Measurements from ENCODE around the gene KCNB1. TPM values are rescaled to one million over a fixed set of nuclear protein-coding genes. Genes with fewer than 3 reads are reported as not detected.

Gene KCNB1
- total RNA-seq, 2 experiments from 2014 or later, result not detected

- DNase-seq (no peak), ATAC-seq (no peak)
- ChIA-PET POLR2A (no interaction called here), CTCF (interaction anchor here (0.7 to 2.5 kb wide), 4 partner anchors 10 to 195 kb away, joined by 3 to 12 read pairs (median 4); no protein-coding TSS in a partner anchor)
- peaks cover 6% of the 10 kb centered on the region for H3K27me3 Mint-ChIP-seq
- intact Hi-C loops (cut with DNase I, micrococcal nuclease), result no loop called here
- H3K4me1 Mint-ChIP-seq, result no peaks in the 10 kb centered on the region
- H3K9me3 Mint-ChIP-seq (ENCODE audit: low read depth), result no peaks in the 10 kb centered on the region
- H3K27ac Mint-ChIP-seq, result no peak overlapping the region
- H3K36me3 Mint-ChIP-seq (ENCODE audit: low read depth), result no peaks in the 10 kb centered on the region
- H3K4me3 Mint-ChIP-seq, result no peak overlapping the region
Measured at GRCh38 chr20:49346682-49347081, 135.8 kb downstream of the KCNB1 start.

- H3K36me3 Mint-ChIP-seq (ENCODE audit: low read depth), result no peaks in the 10 kb centered on the region
- DNase-seq (no peak), ATAC-seq (no peak)
- intact Hi-C loops (cut with DNase I, micrococcal nuclease), result no loop called here
- ChIA-PET POLR2A (no interaction called here), CTCF (interaction anchor here (0.6 to 2.5 kb wide), 4 partner anchors 11 to 215 kb away, joined by 3 to 12 read pairs (median 6); no protein-coding TSS in a partner anchor)
- no peaks in the 10 kb centered on the region for H3K9me3 Mint-ChIP-seq (ENCODE audit: low read depth)
- no peaks in the 10 kb centered on the region for H3K4me1 Mint-ChIP-seq
- H3K4me3 Mint-ChIP-seq, result no peak overlapping the region
- peaks cover 6% of the 10 kb centered on the region for H3K27me3 Mint-ChIP-seq
- H3K27ac Mint-ChIP-seq, result no peak overlapping the region
Measured at GRCh38 chr20:49345524-49345923, 136.9 kb downstream of the KCNB1 start.

GRCh38 chr20:49344975-49345374, 137.5 kb downstream of the KCNB1 start:
- H3K4me3 Mint-ChIP-seq, result no peak overlapping the region
- intact Hi-C loops (cut with DNase I, micrococcal nuclease), result no loop called here
- DNase-seq (no peak), ATAC-seq (no peak)
- ChIA-PET POLR2A (no interaction called here), CTCF (interaction anchor here (2.3 to 2.5 kb wide), 2 partner anchors 10 kb away, joined by 9 to 12 read pairs; no protein-coding TSS in a partner anchor)
- H3K36me3 Mint-ChIP-seq (ENCODE audit: low read depth), result no peaks in the 10 kb centered on the region
- no peak overlapping the region for H3K27ac Mint-ChIP-seq
- peaks cover 6% of the 10 kb centered on the region for H3K27me3 Mint-ChIP-seq
- no peaks in the 10 kb centered on the region for H3K9me3 Mint-ChIP-seq (ENCODE audit: low read depth)
- no peaks in the 10 kb centered on the region for H3K4me1 Mint-ChIP-seq

GRCh38 chr20:49344140-49344539, 138.3 kb downstream of the KCNB1 start:
- no peak for ATAC-seq
- Mint-ChIP-seq H3K4me1 (no peaks in the 10 kb centered on the region), H3K4me3 (no peak overlapping the region), H3K27me3 (peaks cover 6% of the 10 kb centered on the region), H3K36me3 (ENCODE audit: low read depth) (no peaks in the 10 kb centered on the region), H3K9me3 (ENCODE audit: low read depth) (no peaks in the 10 kb centered on the region), H3K27ac (no peak overlapping the region)
- ChIA-PET CTCF (interaction anchor here (0.6 to 2.3 kb wide), 6 partner anchors 9 to 216 kb away, joined by 3 to 9 read pairs (median 4); no protein-coding TSS in a partner anchor), POLR2A (no interaction called here)
- intact Hi-C loops (cut with DNase I, micrococcal nuclease), result no loop called here
- DNase-seq, result no peak

- intact Hi-C loops (cut with DNase I, micrococcal nuclease), result no loop called here
- no peak overlapping the region for H3K4me3 Mint-ChIP-seq
- H3K36me3 Mint-ChIP-seq (ENCODE audit: low read depth), result no peaks in the 10 kb centered on the region
- ChIA-PET CTCF (interaction anchor here (0.9 to 2.3 kb wide), 4 partner anchors 9 to 42 kb away, joined by 3 to 9 read pairs (median 4); no protein-coding TSS in a partner anchor), POLR2A (no interaction called here)
- H3K9me3 Mint-ChIP-seq (ENCODE audit: low read depth), result no peaks in the 10 kb centered on the region
- H3K27me3 Mint-ChIP-seq, result peaks cover 6% of the 10 kb centered on the region
- H3K27ac Mint-ChIP-seq, result no peak overlapping the region
- H3K4me1 Mint-ChIP-seq, result no peaks in the 10 kb centered on the region
- ATAC-seq (no peak), DNase-seq (no peak)
Measured at GRCh38 chr20:49343246-49343645, 139.2 kb downstream of the KCNB1 start.

GRCh38 chr20:49340161-49340966, 142.1 kb downstream of the KCNB1 start:
- H3K4me1 Mint-ChIP-seq, result no peaks in the 10 kb centered on the region
- H3K9me3 Mint-ChIP-seq (ENCODE audit: low read depth), result no peaks in the 10 kb centered on the region
- peaks cover 6% of the 10 kb centered on the region for H3K27me3 Mint-ChIP-seq
- ChIA-PET POLR2A (no interaction called here), CTCF (interaction anchor here (0.8 to 1.5 kb wide), 3 partner anchors 44 to 193 kb away, joined by 3 to 4 read pairs (median 4); no protein-coding TSS in a partner anchor)
- no peak overlapping the region for H3K4me3 Mint-ChIP-seq
- DNase-seq, result no peak
- intact Hi-C loops (cut with DNase I, micrococcal nuclease), result no loop called here
- no peak overlapping the region for H3K27ac Mint-ChIP-seq
- no peaks in the 10 kb centered on the region for H3K36me3 Mint-ChIP-seq (ENCODE audit: low read depth)
- no peak for ATAC-seq

- CTCF ChIA-PET, result interaction anchor here (1.1 to 1.5 kb wide), 2 partner anchors 146 to 194 kb away, joined by 3 to 4 read pairs; no protein-coding TSS in a partner anchor
- intact Hi-C loops (cut with DNase I, micrococcal nuclease), result loop anchor here (10.0 kb wide), 2 partner anchors 506 to 586 kb away; no protein-coding TSS in a partner anchor
- Mint-ChIP-seq H3K4me3 (no peak overlapping the region), H3K4me1 (no peaks in the 10 kb centered on the region), H3K36me3 (ENCODE audit: low read depth) (no peaks in the 10 kb centered on the region), H3K27ac (no peak overlapping the region), H3K9me3 (ENCODE audit: low read depth) (no peaks in the 10 kb centered on the region), H3K27me3 (peaks cover 6% of the 10 kb centered on the region)
- DNase-seq (no peak), ATAC-seq (no peak)
- POLR2A ChIA-PET, result no interaction called here
Measured at GRCh38 chr20:49339123-49339522, 143.3 kb downstream of the KCNB1 start.

- DNase-seq, result no peak
- ChIA-PET CTCF (no interaction called here), POLR2A (interaction anchor here (0.5 kb wide), 1 partner anchor 179 kb away, joined by 4 read pairs; no protein-coding TSS in a partner anchor)
- Mint-ChIP-seq H3K4me3 (no peak overlapping the region), H3K27ac (no peak overlapping the region), H3K27me3 (peaks cover 5% of the 10 kb centered on the region), H3K36me3 (ENCODE audit: low read depth) (no peaks in the 10 kb centered on the region), H3K4me1 (no peaks in the 10 kb centered on the region), H3K9me3 (ENCODE audit: low read depth) (no peaks in the 10 kb centered on the region)
- no peak for ATAC-seq
- intact Hi-C loops (cut with DNase I, micrococcal nuclease), result loop anchor here (10.0 kb wide), 2 partner anchors 507 to 587 kb away; no protein-coding TSS in a partner anchor
Measured at GRCh38 chr20:49338061-49338460, 144.4 kb downstream of the KCNB1 start.

- H3K9me3 Mint-ChIP-seq (ENCODE audit: low read depth), result no peaks in the 10 kb centered on the region
- H3K27me3 Mint-ChIP-seq, result peaks cover 10% of the 10 kb centered on the region
- CTCF ChIA-PET, result interaction anchor here (0.7 to 4.6 kb wide), 2 partner anchors 28 to 147 kb away, joined by 3 to 22 read pairs; no protein-coding TSS in a partner anchor
- no peaks in the 10 kb centered on the region for H3K4me1 Mint-ChIP-seq
- H3K27ac Mint-ChIP-seq, result no peak overlapping the region
- no peak overlapping the region for H3K4me3 Mint-ChIP-seq
- intact Hi-C loops (cut with DNase I, micrococcal nuclease), result loop anchor here (10.0 kb wide), 2 partner anchors 507 to 587 kb away; no protein-coding TSS in a partner anchor
- POLR2A ChIA-PET, result no interaction called here
- ATAC-seq (no peak), DNase-seq (no peak)
- no peaks in the 10 kb centered on the region for H3K36me3 Mint-ChIP-seq (ENCODE audit: low read depth)
Measured at GRCh38 chr20:49337357-49337756, 145.1 kb downstream of the KCNB1 start.

GRCh38 chr20:49336786-49337185, 145.7 kb downstream of the KCNB1 start:
- Mint-ChIP-seq H3K9me3 (ENCODE audit: low read depth) (no peaks in the 10 kb centered on the region), H3K27me3 (peaks cover 11% of the 10 kb centered on the region), H3K36me3 (ENCODE audit: low read depth) (no peaks in the 10 kb centered on the region), H3K4me3 (no peak overlapping the region), H3K27ac (no peak overlapping the region), H3K4me1 (no peaks in the 10 kb centered on the region)
- ChIA-PET CTCF (interaction anchor here (0.7 to 4.6 kb wide), 6 partner anchors 9 to 274 kb away, joined by 3 to 22 read pairs (median 4); no protein-coding TSS in a partner anchor), POLR2A (no interaction called here)
- DNase-seq (no peak), ATAC-seq (no peak)
- intact Hi-C loops (cut with DNase I, micrococcal nuclease), result loop anchor here (10.0 kb wide), 2 partner anchors 508 to 588 kb away; no protein-coding TSS in a partner anchor

GRCh38 chr20:49335476-49335875, 147.0 kb downstream of the KCNB1 start:
- CTCF ChIA-PET, result interaction anchor here (0.5 to 4.6 kb wide), 8 partner anchors 8 to 435 kb away, joined by 3 to 22 read pairs (median 4); no protein-coding TSS in a partner anchor
- intact Hi-C loops (cut with DNase I, micrococcal nuclease), result loop anchor here (10.0 kb wide), 2 partner anchors 509 to 589 kb away; no protein-coding TSS in a partner anchor
- ATAC-seq, result no peak

More at GRCh38 chr20:49335476-49335875, 147.0 kb downstream of the KCNB1 start:
- no peaks in the 10 kb centered on the region for H3K9me3 Mint-ChIP-seq (ENCODE audit: low read depth)
- peaks cover 16% of the 10 kb centered on the region for H3K27me3 Mint-ChIP-seq
- H3K4me1 Mint-ChIP-seq, result no peaks in the 10 kb centered on the region
- H3K4me3 Mint-ChIP-seq, result no peak overlapping the region
- DNase-seq, result no peak
- POLR2A ChIA-PET, result no interaction called here
- no peaks in the 10 kb centered on the region for H3K36me3 Mint-ChIP-seq (ENCODE audit: low read depth)
- H3K27ac Mint-ChIP-seq, result no peak overlapping the region
